Renal cortical epithelial cell (primary cell): ENCODE measurements around the gene GARNL3. TPM values are rescaled to one million over a fixed set of nuclear protein-coding genes. Genes with fewer than 3 reads are reported as not detected.

Source experiments
- DNase-seq: peaks from one replicate; pipeline ENCODE4 v3.0.0-alpha.2; 2011; ENCODE audit warnings: low read depth
- total RNA-seq: library from RNA; depleted of rRNA; stranded (reverse); fragments of >200 nt; gene quantifications from 2 replicates; pipeline ENCODE4 v1.2.3, GENCODE V29; 2014

Gene GARNL3
- 9.0 and 13.9 TPM in 2 replicates for total RNA-seq

- DNase-seq, result no peak
Measured at GRCh38 chr9:127264462-127265219, at the start of gene GARNL3. Gene GARNL3, plus strand, starts transcription at chr9:127264774. Its CDS starts 104 bp downstream, at chr9:127264878.

- no peak for DNase-seq
Measured at GRCh38 chr9:127215268-127216209, 49.0 kb upstream of the GARNL3 start.

GRCh38 chr9:127216210-127216887 is 48.2 kb upstream of the GARNL3 start:
- DNase-seq, result no peak

GRCh38 chr9:127216888-127217217 is 47.7 kb upstream of the GARNL3 start:
- DNase-seq, result no peak

- no peak for DNase-seq
Measured at GRCh38 chr9:127218818-127219217, 45.8 kb upstream of the GARNL3 start.

GRCh38 chr9:127219520-127219919 is 45.1 kb upstream of the GARNL3 start:
- DNase-seq, result no peak

GRCh38 chr9:127221695-127222094 is 42.9 kb upstream of the GARNL3 start:
- DNase-seq, result no peak

GRCh38 chr9:127222388-127223095 is 42.0 kb upstream of the GARNL3 start:
- DNase-seq, result no peak

GRCh38 chr9:127223266-127223665 is 41.3 kb upstream of the GARNL3 start:
- DNase-seq, result no peak

GRCh38 chr9:127223810-127224177 is 40.8 kb upstream of the GARNL3 start:
- no peak for DNase-seq

- DNase-seq, result peak; percentile 61
Measured at GRCh38 chr9:127224178-127224882, 40.2 kb upstream of the GARNL3 start.

GRCh38 chr9:127224883-127225739 is 39.5 kb upstream of the GARNL3 start:
- peak; percentile 43 for DNase-seq

- peak; percentile 12 for DNase-seq
Measured at GRCh38 chr9:127225801-127226625, 38.6 kb upstream of the GARNL3 start.

- peak; percentile 9 for DNase-seq
Measured at GRCh38 chr9:127229691-127230417, 34.7 kb upstream of the GARNL3 start.

GRCh38 chr9:127231666-127232065 is 32.9 kb upstream of the GARNL3 start:
- no peak for DNase-seq

GRCh38 chr9:127232833-127233549 is 31.6 kb upstream of the GARNL3 start:
- DNase-seq, result peak; percentile 4

- no peak for DNase-seq
Measured at GRCh38 chr9:127233550-127233949, 31.0 kb upstream of the GARNL3 start.

GRCh38 chr9:127233989-127234388 is 30.6 kb upstream of the GARNL3 start:
- DNase-seq, result no peak
